Activated T-helper 1 cell treated with anti-CD3 and anti-CD28 coated beads, Interleukin-2, amount 50 U/mL, for 16 hours (primary cell): ENCODE results near the gene AFF3.
"Not testable (repeated sequence)": the region's sequence is repeated elsewhere in the genome, so short reads cannot be mapped to it uniquely, and the experiment has no call there.

Experiments
- DNase-seq, 2 donors: peaks; one replicate each; pipeline ENCODE4 v3.0.0-alpha.2; 2020; ENCODE audit warnings: low read depth in 1 of 2, low spot score in 1 of 2

The AFF3 gene

DNA sequence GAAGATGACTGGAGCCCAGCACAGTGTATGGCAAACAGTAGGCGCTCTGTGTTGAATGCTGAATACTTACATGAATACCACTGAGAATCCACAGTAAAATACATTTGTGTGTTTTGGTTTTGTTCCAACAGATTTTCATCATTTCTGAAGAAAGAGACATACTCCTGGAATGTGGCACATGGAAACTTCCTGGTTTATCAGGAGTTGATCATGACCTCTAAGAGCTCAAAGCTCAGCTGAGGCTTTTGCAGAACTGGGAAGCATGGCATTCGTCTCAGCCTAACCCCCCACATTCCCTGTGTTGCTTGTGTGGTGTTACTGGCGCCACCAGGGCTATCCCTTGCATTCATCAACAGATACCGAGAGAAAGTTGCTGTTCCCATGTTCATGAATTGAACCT lies 335.6 kb downstream of the AFF3 start:
- no peak for DNase-seq

- no peak for DNase-seq
These were observed 336.4 kb downstream of the AFF3 start for GRCh38 chr2:99805930-99806476.

GRCh38 chr2:99803846-99804245 lies 338.5 kb downstream of the AFF3 start:
- no peak for DNase-seq

DNA sequence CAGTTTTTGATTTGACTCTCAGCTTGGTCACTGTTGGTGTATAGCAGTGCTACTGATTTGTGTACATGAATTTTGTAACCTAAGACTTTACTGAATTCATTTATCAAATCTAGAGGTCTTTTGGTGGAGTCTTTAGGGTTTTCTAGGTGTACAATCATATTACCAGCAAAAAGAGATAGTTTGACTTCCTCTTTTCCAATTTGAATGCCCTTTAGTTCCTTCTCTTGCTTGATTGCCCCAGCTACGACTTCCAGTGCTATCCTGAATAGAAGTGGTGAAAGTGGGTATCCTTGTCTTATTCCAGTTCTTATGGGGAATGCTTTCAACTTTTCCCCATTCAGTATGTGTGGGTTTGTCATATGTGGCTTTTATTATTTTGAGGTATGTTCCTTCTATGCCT lies 339.7 kb downstream of the AFF3 start:
- no peak for DNase-seq

DNA sequence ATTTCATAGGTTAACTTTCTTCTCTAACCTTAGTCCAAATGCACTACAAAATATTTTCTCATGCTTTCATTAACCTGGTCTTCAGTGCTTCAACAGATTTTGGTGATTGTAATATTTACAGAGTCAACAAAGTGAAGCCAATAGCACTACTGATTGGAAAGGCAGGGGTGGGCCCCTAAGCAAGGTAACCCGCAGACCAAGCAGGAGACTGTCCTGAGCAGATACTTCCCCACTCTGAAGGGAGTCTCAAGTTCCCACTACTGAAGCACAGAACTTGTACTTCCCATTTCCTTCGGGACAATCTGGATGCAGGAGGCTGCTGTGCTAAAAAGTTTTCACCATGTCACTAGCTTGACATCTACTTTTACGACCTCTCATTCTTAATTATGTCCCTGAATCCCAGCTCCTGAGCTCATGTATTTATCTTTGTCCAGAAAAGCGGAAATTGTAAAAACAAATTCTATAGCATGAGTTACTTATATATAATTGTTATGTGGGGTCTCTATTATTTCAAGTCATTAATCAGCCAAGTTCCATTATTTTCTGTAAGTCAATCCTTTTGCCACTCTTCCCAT lies 341.0 kb downstream of the AFF3 start:
- no peak for DNase-seq

DNA sequence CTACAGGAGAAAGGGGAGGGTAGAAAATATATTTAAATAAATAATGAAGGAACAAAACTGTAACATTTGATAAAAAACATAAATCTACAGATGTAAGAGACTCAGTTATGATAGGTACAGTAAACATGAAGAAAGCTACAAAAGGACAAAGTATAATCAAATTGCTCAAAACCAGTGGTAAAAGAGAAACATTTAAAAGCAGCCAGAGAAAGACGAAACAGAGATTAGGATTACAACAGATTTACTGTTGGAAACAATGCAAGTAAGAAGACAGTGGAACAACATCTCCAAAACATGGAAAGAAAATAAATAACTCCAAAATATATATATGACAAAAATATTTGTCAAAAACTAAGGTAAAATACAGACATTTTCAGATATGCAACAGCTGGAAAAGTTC lies 344.9 kb downstream of the AFF3 start:
- DNase-seq, result no peak

- no peak for DNase-seq
These were observed 348.0 kb downstream of the AFF3 start for GRCh38 chr2:99794414-99794813.

GRCh38 chr2:99793022-99793421 lies 349.4 kb downstream of the AFF3 start:
- DNase-seq, result no peak

GRCh38 chr2:99789849-99790248 lies 352.5 kb downstream of the AFF3 start:
- DNase-seq, result no peak

- no peak for DNase-seq
These were observed 354.5 kb downstream of the AFF3 start for GRCh38 chr2:99787769-99788382.

GRCh38 chr2:99786636-99787390 lies 355.6 kb downstream of the AFF3 start:
- DNase-seq, result no peak

DNA sequence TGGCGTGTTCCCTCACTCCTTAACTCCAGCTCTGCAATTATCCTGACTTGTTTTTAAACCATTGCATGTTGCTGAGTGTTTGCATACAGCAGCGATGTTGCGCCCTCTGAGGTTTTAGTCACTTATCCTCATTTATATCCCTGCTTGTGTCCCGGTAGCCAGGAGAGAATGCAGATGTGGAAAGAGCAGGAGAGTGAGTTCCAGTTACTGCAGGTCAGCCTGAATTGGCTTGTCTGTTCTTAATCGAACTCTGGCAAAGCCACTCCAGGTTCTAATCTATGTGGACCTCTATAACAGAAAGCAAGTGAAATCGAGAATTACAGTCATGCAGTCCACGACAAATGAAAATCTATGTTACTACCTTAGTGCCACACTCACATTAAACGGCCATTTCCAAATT lies 357.4 kb downstream of the AFF3 start:
- no peak for DNase-seq

DNA sequence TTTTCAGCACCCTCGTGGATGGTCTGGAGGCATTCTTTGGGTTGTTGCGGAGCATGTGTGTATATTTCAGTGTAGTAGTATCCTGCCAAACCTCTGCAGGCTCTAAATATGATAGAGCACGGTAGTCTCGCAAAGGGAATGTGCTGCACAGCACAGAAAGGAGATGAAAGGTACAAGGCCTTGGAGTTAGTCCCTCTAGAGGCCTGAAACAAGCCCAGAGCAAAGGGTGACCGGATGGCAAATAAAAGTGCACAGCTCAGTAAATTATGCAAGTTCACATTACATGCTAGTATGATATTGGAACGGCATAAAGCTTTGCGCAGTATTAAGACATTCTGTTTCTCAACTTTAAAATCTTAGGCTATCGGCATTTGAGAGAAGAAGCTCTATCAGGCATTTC lies 358.1 kb downstream of the AFF3 start:
- DNase-seq, result no peak

GRCh38 chr2:99780276-99780675 lies 362.1 kb downstream of the AFF3 start:
- no peak for DNase-seq

DNA sequence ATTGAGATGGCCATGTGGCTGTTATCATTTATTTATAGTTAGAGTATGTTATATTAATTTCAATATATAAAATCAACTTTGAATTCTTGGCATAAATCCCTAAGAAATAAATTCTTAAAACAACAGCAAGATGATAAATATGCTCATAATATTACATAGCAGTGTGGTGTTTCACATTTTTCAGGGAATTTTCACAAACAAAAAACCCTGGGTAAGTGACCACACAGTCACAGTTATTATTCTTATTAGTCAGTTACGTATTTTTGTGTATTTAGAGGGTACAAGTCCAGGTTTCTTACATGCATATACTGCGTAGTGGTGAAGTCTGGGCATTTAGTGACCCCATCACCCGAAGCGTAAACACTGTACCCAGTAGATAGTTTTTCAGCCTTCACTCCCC lies 363.1 kb downstream of the AFF3 start:
- no peak for DNase-seq

GRCh38 chr2:99777656-99778290 lies 364.6 kb downstream of the AFF3 start:
- DNase-seq, result no peak

GRCh38 chr2:99776906-99777646 lies 365.3 kb downstream of the AFF3 start:
- DNase-seq, result no peak

DNA sequence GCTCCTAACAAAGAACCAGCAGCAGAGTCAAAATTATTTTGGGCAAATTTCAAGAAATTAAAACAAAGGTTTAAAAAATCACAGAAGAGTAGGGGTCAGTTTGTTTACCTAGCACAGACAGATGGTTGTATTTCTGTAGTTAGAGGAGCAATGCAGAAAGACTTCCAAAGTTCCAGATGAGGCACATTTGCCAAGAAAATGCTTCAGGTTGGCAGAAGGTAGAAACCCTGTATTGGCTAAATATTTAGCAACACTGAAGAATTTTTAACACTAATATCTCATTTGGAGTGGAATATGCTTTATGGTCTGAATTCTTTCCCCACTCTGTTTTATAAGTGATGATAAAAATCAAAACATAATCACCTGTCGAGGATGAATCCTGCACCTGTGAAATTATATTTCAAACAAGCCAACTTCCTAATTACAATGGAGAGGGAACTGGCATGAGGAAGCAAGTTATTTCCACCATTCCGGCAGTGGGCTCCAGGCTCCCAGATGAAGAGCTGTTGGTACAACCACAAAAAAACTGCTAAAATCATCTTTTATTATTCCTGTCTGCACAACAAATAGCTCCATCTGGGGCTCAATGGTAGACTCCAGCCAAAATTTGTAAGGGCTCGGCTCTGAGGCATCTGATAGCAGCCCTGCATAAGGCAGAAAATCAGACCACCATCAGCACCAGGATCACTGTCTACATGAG lies 366.0 kb downstream of the AFF3 start:
- no peak for DNase-seq

DNA sequence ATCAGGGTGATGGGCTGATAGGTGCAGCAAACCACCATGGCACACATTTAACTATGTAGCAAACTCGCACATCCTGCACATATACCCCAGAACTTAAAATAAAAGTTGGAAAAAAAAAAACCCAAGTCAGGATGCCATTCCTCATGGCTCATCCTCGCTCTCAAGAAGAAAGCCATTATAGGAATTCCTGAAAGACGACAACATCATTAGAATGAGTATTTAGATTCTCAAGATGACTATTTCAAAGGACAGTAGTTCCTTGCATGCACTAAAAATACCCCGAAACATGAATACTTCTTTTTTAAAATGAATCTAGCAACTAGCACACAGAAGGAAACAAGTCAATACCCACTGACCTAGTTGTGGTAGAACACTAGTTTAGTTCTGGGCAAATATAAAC lies 366.8 kb downstream of the AFF3 start:
- no peak for DNase-seq

GRCh38 chr2:99773642-99774041 lies 368.7 kb downstream of the AFF3 start:
- DNase-seq, result not testable (repeated sequence)
